Measurements from ENCODE around the gene SLC7A6.

SLC7A6 gene

DNA sequence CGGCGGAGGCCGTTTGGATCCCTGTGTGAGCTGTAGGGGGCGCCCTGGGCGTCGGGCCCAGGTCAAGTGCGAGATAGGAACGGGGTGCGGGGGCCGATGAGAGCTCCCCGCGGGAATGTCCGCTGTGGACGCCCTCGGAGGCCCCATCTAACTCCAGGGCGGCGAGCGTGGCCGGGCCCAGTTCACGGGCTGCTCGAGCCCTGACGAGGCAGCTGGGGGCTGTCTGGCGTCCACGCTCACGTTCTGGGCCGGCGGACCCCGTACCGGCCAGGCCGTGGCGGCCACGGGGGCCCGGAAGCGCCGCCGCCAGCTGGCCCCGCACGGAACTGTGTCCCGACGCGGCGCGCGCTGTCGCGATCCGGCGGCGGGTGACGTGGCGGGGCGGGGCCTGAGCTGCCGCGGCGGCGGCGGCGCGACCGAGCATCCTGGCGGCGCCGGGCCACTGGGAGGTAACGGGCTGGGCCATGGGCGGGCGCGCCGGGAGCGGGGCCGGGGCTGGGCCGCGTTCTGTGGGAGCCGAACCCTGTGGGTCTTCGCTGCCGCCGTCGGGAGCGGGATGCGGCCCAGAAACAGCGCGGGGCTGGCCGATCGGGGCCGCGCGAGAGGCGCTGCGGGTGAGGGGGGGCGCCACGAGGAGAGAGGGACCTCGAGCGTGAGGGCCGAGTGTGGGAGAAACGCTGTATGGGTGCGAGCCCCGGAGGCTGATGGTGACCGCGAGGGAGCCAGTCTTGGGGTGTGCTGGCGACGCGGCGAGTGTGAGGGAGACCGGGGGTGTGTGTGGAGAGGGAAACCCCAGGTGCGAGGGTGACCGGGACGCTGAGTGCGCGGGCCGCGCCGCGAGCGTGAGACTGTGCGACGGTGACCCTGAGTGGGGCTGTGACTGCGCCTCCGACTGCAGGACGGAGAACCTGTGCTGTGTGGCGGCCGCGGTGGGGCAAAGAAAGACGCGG is at the start of gene SLC7A6:
Gene SLC7A6 (plus strand): TSS at position 399 of the 950 bp plus-strand sequence. CDS start 10,201 bp downstream, outside the sequence.
- DNase-seq = peak; percentile 70

DNA sequence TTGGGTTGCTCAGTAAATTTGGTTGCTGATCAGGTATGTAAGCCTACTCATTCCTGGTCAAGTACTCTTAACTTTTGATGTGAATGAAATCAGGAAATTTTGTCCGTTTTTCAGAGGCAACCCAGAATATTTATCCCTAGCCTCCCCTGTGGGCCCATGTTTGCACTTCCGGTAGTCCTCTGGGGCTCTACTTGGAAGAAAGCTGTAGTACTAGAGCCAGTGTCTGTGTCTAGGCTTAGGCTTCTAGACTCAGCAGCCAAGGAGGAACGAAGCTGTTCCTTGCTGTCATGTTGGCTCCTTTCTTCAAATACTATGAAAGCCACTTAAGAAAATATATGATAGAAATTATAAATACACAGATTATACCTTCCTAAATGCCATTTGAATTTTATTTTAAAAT is 49.6 kb upstream of the SLC7A6 start:
- DNase-seq = no peak

DNA sequence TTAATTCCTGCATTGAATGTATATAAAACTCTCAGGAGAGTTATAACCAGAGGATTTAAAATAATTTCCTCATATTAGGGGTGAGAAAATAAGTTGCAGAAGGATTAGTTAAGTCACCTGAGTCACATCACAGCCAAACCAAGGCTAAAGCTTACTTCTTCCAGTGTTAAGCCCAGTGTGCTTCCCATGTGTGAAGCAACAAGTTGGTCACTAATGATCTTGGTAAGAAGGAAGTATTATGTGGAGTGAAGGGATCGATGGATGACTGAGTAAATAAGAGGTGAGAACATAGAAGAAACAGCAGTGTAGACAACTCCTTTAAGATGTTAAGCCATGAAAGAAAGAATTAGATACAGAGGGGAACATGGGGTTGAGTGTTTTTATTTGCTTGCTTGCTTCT is 49.0 kb upstream of the SLC7A6 start:
- DNase-seq = no peak

GRCh38 chr16:68216240-68216639 is 48.1 kb upstream of the SLC7A6 start:
- no peak for DNase-seq

- no peak for DNase-seq
These were observed 46.8 kb upstream of the SLC7A6 start for GRCh38 chr16:68217506-68217905.

- no peak for DNase-seq
These were observed 44.5 kb upstream of the SLC7A6 start for GRCh38 chr16:68219725-68220351.

GRCh38 chr16:68223072-68223471 is 41.3 kb upstream of the SLC7A6 start:
- DNase-seq = no peak

DNA sequence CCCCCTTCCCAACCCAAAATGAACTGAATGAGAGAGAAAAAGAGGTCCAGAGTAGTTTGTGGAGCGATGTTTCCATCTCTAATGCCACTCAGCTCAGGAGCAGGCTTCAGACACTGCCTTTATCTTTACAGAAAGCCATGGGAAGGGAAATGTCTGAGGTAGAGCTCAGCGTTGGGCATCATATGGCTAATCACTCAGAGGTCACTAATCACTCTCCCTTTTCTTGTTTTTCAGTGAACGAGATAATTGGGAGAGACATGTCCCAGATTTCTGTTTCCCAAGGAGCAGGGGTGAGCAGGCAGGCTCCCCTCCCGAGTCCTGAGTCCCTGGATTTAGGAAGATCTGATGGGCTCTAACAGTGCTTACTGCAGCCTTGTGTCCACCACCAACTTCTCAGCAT is 38.2 kb upstream of the SLC7A6 start:
- no peak for DNase-seq

DNA sequence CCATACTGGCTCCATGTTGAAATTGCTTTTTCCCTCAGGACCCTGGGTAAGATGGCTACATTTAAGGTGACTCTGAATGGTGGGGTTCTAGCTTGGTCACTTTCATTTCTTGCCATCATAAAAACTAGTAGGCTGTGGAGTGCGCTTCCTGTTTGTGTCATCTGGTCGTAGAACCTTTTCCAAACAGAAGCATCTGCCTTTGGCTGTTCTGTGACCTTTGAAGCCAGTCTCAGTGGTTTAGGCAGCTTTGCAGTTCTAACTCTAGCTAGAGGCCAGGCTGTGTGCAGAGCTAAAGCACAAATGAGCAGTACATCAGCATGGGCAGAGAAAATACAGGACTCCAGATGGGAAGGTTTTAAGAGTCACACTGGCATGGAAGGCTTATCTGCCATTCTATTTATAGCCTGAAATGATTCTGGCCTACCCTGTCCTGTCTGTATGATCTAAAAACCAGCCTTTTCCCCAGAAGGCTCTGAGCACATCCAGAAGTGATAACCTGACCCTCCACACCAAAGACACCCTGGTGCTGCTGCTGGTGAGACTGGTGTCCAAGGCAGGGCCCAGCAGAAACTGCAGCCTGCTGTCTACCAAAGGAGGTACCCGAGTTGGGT is 37.0 kb upstream of the SLC7A6 start:
- DNase-seq = no peak

GRCh38 chr16:68227850-68228553 is 36.3 kb upstream of the SLC7A6 start:
- DNase-seq = no peak

DNA sequence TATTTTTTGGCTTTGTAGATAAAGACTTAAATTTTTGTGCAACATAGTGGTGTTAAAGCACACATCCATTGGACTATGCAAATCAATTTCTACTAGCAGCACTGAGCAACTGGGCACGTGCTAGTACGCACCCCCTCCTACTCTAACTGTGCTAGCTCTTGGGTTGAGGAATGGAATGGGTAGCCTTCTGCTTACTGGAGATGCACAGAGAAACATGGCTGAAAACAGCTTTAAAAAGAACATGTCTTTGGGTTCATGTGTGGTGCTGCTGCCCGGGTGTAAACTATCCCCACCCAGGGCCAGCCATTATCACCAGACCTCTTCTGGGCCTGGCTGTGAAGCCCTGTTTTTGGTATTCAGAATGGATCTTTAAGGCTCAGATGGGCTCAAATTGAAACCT is 35.7 kb upstream of the SLC7A6 start:
- no peak for DNase-seq

- DNase-seq = no peak
These were observed 34.7 kb upstream of the SLC7A6 start for GRCh38 chr16:68229431-68230175.

DNA sequence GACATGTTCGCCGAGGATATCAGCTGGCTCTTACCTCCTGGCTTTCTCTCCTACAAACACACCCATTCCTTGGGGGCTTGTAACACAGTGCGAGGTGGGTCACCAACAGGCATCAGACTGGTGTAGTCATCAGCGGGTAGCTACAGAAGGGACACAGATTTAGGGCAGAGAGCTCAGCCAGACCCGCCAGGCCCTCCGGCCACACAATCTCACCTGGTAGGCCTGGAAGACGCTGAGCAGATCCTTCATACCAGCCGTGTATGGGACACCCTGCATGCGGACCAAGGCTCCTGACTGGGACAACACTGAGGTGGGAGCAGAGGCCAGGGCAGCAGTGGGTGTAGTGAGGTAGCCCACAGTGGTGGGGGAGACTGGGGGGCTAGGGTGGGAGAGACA is 34.2 kb upstream of the SLC7A6 start:
- DNase-seq = no peak

- DNase-seq = no peak
These were observed 33.4 kb upstream of the SLC7A6 start for GRCh38 chr16:68230956-68231355.

GRCh38 chr16:68231384-68232136 is 32.8 kb upstream of the SLC7A6 start:
- no peak for DNase-seq

GRCh38 chr16:68232335-68232734 is 32.0 kb upstream of the SLC7A6 start:
- DNase-seq = no peak

DNA sequence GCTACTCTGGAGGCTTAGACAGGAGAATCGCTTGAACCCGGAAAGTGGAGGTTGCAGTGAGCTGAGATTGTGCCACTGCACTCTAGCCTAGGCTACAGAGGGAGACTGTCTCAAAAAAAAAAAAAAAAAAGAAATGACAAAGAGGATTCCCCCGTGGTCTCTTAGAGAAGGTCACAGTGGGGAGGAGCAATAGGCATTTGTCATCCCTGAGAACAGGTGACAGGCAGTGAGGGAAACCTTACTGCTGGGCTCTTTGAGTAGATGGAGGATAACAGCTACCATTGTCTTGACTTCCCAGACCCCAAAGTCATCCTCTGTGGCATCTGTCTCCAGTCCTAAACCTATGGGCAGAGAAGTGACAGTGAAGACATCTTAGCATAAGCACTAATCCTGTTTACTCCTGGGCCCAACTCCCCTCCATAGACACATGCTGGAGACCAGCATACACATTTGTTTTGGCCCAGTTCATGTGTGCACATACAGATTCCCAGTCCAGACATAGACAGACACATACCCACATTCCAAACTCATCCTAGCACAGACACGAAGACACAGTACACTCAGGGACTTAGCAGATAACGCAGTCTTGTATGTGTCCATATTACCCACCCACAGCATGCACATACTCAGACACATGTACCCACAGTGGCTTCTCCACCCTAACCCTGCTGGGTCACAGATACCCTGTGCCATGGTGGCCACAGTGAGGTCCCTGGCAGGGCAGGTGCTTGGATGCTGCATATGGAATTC is 31.1 kb upstream of the SLC7A6 start:
- no peak for DNase-seq

DNA sequence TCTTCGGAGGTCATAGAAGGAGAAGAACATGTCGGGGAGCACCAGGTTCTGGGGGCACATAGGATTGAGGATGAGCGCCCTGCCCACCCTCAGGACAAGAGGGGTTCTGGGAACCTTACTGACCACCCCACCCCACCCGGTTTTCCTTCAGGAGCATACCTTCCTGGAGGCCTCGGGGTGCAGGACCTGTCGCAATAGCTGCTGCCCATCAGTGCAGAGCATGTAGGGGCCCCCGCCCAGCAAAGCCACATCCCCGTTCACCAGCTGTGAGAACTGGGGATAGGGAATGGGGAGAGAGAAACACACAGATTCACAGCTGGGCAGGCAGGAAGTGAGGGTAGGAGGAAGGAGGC is 30.5 kb upstream of the SLC7A6 start:
- DNase-seq = no peak

- no peak for DNase-seq
These were observed 29.9 kb upstream of the SLC7A6 start for GRCh38 chr16:68234188-68235107.

Data from activated gamma-delta T cell treated with Interleukin-2 at 50 U/mL for 16 hours (primary cell).